NT2/D1 (cell line): ENCODE data around the gene C9orf72.

Experiments used
- DNase-seq: peaks from one replicate; pipeline ENCODE4 v3.0.0-alpha.2; 2011; ENCODE audit warnings: low read depth, low spot score
- H3K27me3 ChIP-seq: 2 replicates; pipeline ENCODE4 v1.6.0; 2011; ENCODE audit warnings: mild to moderate bottlenecking; ENCODE audit not compliant: insufficient read length, insufficient read depth
- H3K36me3 ChIP-seq: 2 replicates; pipeline ENCODE4 v1.6.1; 2011; ENCODE audit warnings: mild to moderate bottlenecking, low read length, mixed read lengths; ENCODE audit not compliant: insufficient read depth, insufficient read length
- H3K4me1 ChIP-seq: 2 replicates; pipeline ENCODE4 v1.5.1; 2011; ENCODE audit not compliant: insufficient read depth, insufficient read length
- H3K4me3 ChIP-seq: 2 replicates; pipeline ENCODE4 v1.5.1; 2011; ENCODE audit warnings: low read depth; ENCODE audit not compliant: insufficient read length
- H3K9ac ChIP-seq: 2 replicates; pipeline ENCODE4 v1.6.0; 2011; ENCODE audit warnings: low read depth; ENCODE audit not compliant: insufficient read length
- H3K9me3 ChIP-seq: 2 replicates; pipeline ENCODE4 v1.5.1; 2011; ENCODE audit warnings: mild to moderate bottlenecking, low read length; ENCODE audit not compliant: insufficient read depth
- SUZ12 ChIP-seq: IDR thresholded peaks from 2 replicates; pipeline ENCODE4 v1.6.1; 2011; ENCODE audit not compliant: insufficient read length, insufficient read depth; ENCODE audit errors: extremely low read depth
- YY1 ChIP-seq: IDR thresholded peaks from 2 replicates; pipeline ENCODE4 v1.6.1; 2011; ENCODE audit not compliant: insufficient read length, insufficient read depth
- ZNF274 ChIP-seq: IDR thresholded peaks from 2 replicates; pipeline ENCODE4 v1.6.1; 2011; ENCODE audit warnings: mild to moderate bottlenecking, low read depth, low read length

The C9orf72 gene

DNA sequence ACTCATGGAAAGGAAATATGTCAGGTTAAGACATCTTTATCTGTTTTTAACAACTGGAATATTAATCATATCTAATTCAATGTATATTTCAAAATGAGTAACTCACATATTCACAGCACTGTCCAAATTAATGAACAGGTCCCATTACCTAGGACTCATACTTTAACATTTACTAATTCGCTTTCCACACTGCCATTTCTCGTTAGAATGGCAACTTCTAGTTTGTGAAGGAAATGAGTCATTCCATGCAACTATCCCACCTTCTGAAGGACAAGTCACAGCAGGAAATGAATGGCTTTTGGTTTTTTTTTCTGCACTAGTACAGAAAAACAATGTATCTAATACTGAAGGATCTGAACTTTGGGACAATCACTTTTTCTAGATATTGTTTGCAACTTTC is 73.8 kb downstream of the C9orf72 start:
- peaks cover 5% of the 10 kb centered on the region for H3K4me1 ChIP-seq
- no peaks in the 10 kb centered on the region for H3K36me3 ChIP-seq
- TF ChIP-seq YY1: no peak
- no peak for TF ChIP-seq SUZ12
- no peak for TF ChIP-seq ZNF274
- DNase-seq: no peak
- no peak overlapping the region for H3K4me3 ChIP-seq
- no peaks in the 10 kb centered on the region for H3K27me3 ChIP-seq
- H3K9me3 ChIP-seq: no peaks in the 10 kb centered on the region; the same call in 1 of the 2 replicates
- no peak overlapping the region for H3K9ac ChIP-seq

GRCh38 chr9:27497883-27498417 is 75.3 kb downstream of the C9orf72 start:
- Histone ChIP-seq H3K36me3 (no peaks in the 10 kb centered on the region), H3K9me3 (no peaks in the 10 kb centered on the region; the same call in 1 of the 2 replicates), H3K9ac (no peak overlapping the region), H3K27me3 (no peaks in the 10 kb centered on the region), H3K4me1 (peaks cover 3% of the 10 kb centered on the region), H3K4me3 (no peak overlapping the region)
- no peak for DNase-seq
- TF ChIP-seq ZNF274 (no peak), YY1 (no peak), SUZ12 (no peak)
